ENCODE data around the gene NIBAN1.

NIBAN1 gene

GRCh38 chr1:184940694-184941409 is 33.5 kb downstream of the NIBAN1 start:
- Histone ChIP-seq H3K4me3 (ENCODE audit: insufficient read depth, low read length, poor library complexity, severe bottlenecking) (no peak overlapping the region), H3K27ac (ENCODE audit: low read depth, low read length) (no peak overlapping the region), H3K27me3 (ENCODE audit: low read length) (no peaks in the 10 kb centered on the region), H3K9ac (ENCODE audit: low read length) (no peak overlapping the region), H3K79me2 (ENCODE audit: insufficient read depth, low read length) (no peaks in the 10 kb centered on the region), H3K9me2 (replicated peaks; ENCODE audit: insufficient read depth, low read length) (no peaks in the 10 kb centered on the region), H2AFZ (ENCODE audit: low read depth, low read length, severe bottlenecking) (no peak overlapping the region), H3K9me3 (ENCODE audit: insufficient read depth, low read length) (no peaks in the 10 kb centered on the region), H3K4me2 (ENCODE audit: low read depth, low read length, poor library complexity, severe bottlenecking) (no peak overlapping the region), H3F3A (ENCODE audit: insufficient read depth) (no peaks in the 10 kb centered on the region), H4K20me1 (ENCODE audit: low read depth, low read length) (no peaks in the 10 kb centered on the region), H3K36me3 (ENCODE audit: low read length) (no peaks in the 10 kb centered on the region)
- TF ChIP-seq, protein P1, sequence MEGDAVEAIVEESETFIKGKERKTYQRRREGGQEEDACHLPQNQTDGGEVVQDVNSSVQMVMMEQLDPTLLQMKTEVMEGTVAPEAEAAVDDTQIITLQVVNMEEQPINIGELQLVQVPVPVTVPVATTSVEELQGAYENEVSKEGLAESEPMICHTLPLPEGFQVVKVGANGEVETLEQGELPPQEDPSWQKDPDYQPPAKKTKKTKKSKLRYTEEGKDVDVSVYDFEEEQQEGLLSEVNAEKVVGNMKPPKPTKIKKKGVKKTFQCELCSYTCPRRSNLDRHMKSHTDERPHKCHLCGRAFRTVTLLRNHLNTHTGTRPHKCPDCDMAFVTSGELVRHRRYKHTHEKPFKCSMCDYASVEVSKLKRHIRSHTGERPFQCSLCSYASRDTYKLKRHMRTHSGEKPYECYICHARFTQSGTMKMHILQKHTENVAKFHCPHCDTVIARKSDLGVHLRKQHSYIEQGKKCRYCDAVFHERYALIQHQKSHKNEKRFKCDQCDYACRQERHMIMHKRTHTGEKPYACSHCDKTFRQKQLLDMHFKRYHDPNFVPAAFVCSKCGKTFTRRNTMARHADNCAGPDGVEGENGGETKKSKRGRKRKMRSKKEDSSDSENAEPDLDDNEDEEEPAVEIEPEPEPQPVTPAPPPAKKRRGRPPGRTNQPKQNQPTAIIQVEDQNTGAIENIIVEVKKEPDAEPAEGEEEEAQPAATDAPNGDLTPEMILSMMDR (IDR thresholded peaks at IDR 0.05; ENCODE audit: insufficient read depth, low read length, poor library complexity, severe bottlenecking): no peak

DNA sequence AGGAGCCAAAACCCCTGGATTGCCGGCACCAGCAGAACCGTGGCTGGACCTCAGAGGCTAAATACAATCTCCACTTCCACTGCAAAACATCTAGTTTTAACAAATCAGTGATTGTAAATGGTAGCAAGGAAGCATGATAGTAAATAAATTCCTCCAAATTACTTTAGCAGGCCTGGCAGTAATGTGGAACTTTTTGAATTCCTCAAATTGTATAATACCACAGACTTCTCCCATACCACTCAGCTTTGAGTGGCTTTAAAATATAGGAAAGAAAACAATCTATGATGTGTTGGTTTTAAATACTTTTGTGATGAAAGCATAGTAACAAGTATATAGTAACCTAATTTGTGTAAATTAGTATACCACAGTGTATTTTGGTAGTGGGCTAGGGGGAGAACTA is 34.1 kb downstream of the NIBAN1 start:
- no peak overlapping the region for H3K4me2 ChIP-seq (ENCODE audit: low read depth, low read length, poor library complexity, severe bottlenecking)
- no peaks in the 10 kb centered on the region for H3K79me2 ChIP-seq (ENCODE audit: insufficient read depth, low read length)
- no peaks in the 10 kb centered on the region for H3K27me3 ChIP-seq (ENCODE audit: low read length)

GRCh38 chr1:184937729-184938128 is 36.6 kb downstream of the NIBAN1 start:
- no peaks in the 10 kb centered on the region for H3K27me3 ChIP-seq (ENCODE audit: low read length)
- H3K79me2 ChIP-seq (ENCODE audit: insufficient read depth, low read length): no peaks in the 10 kb centered on the region
- no peak overlapping the region for H3K27ac ChIP-seq (ENCODE audit: low read depth, low read length)
- H3F3A ChIP-seq (ENCODE audit: insufficient read depth): no peaks in the 10 kb centered on the region
- no peak overlapping the region for H3K4me2 ChIP-seq (ENCODE audit: low read depth, low read length, poor library complexity, severe bottlenecking)
- no peaks in the 10 kb centered on the region for H3K36me3 ChIP-seq (ENCODE audit: low read length)
- no peak overlapping the region for H3K4me3 ChIP-seq (ENCODE audit: insufficient read depth, low read length, poor library complexity, severe bottlenecking)
- H4K20me1 ChIP-seq (ENCODE audit: low read depth, low read length): no peaks in the 10 kb centered on the region
- H3K9ac ChIP-seq (ENCODE audit: low read length): no peak overlapping the region
- H2AFZ ChIP-seq (ENCODE audit: low read depth, low read length, severe bottlenecking): no peak overlapping the region
- no peaks in the 10 kb centered on the region for H3K9me3 ChIP-seq (ENCODE audit: insufficient read depth, low read length)
- H3K9me2 ChIP-seq (replicated peaks; ENCODE audit: insufficient read depth, low read length): no peaks in the 10 kb centered on the region
- no peak for TF ChIP-seq EZH2phosphoT487 (conservative IDR thresholded peaks at IDR 0.05; ENCODE audit: low read length)
- TF ChIP-seq, protein P1 (IDR thresholded peaks at IDR 0.05; ENCODE audit: insufficient read depth, low read length, poor library complexity, severe bottlenecking): no peak

More for the DNA sequence above, 34.1 kb downstream of the NIBAN1 start:
- Histone ChIP-seq H3K9ac (ENCODE audit: low read length) (no peak overlapping the region), H3K9me2 (replicated peaks; ENCODE audit: insufficient read depth, low read length) (no peaks in the 10 kb centered on the region), H3K4me3 (ENCODE audit: insufficient read depth, low read length, poor library complexity, severe bottlenecking) (no peak overlapping the region), H4K20me1 (ENCODE audit: low read depth, low read length) (no peaks in the 10 kb centered on the region), H3K27ac (ENCODE audit: low read depth, low read length) (no peak overlapping the region), H3K9me3 (ENCODE audit: insufficient read depth, low read length) (no peaks in the 10 kb centered on the region), H2AFZ (ENCODE audit: low read depth, low read length, severe bottlenecking) (no peak overlapping the region), H3K36me3 (ENCODE audit: low read length) (no peaks in the 10 kb centered on the region), H3F3A (ENCODE audit: insufficient read depth) (no peaks in the 10 kb centered on the region)
- TF ChIP-seq, protein P1 (IDR thresholded peaks at IDR 0.05; ENCODE audit: insufficient read depth, low read length, poor library complexity, severe bottlenecking): no peak
- no peak for TF ChIP-seq EZH2phosphoT487 (conservative IDR thresholded peaks at IDR 0.05; ENCODE audit: low read length)

All from SU-DHL-6 (cell line).